ENCODE results near the gene COPS3.

COPS3 gene

DNA sequence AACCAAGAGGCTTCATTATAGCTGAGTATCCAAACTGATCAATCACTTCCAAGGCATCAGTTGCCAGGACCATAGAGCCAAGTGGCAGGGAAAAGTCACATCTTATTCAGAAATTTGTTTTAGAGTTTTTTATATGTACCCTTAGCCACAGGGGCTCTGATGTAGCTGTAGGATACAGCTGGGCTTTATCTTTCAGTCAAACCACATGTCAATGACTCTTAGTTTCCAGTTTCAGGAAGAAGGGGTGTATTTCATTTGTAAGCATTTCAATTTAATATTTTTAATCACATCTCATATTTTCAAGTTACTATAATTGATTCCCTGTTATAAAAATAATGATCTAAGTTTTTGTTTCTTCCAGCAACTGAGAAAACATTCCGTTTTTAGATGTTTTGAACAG is 41.2 kb downstream of the COPS3 start:
- TF ChIP-seq, protein P1, sequence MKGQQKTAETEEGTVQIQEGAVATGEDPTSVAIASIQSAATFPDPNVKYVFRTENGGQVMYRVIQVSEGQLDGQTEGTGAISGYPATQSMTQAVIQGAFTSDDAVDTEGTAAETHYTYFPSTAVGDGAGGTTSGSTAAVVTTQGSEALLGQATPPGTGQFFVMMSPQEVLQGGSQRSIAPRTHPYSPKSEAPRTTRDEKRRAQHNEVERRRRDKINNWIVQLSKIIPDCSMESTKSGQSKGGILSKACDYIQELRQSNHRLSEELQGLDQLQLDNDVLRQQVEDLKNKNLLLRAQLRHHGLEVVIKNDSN (IDR thresholded peaks at IDR 0.05), result no peak
- TF ChIP-seq CREB1 (IDR thresholded peaks at IDR 0.05; ENCODE audit: low read depth) (no peak), TEAD4 (IDR thresholded peaks at IDR 0.05) (no peak), TCF12 (IDR thresholded peaks at IDR 0.05; ENCODE audit: low read depth) (no peak), EP300 (IDR thresholded peaks at IDR 0.05; ENCODE audit: borderline replicate concordance) (no peak), YY1 (IDR thresholded peaks at IDR 0.05; ENCODE audit: low read depth) (no peak), ZBTB7A (IDR thresholded peaks at IDR 0.05; ENCODE audit: low read depth) (no peak), NFIC (IDR thresholded peaks at IDR 0.05) (no peak), FOXM1 (IDR thresholded peaks at IDR 0.05; ENCODE audit: borderline replicate concordance, low read depth) (no peak), RAD21 (IDR thresholded peaks at IDR 0.05; ENCODE audit: low read depth) (no peak), TAF1 (IDR thresholded peaks at IDR 0.05; ENCODE audit: low read depth) (no peak), MAX (IDR thresholded peaks at IDR 0.05) (no peak)
- TF ChIP-seq, protein P2, sequence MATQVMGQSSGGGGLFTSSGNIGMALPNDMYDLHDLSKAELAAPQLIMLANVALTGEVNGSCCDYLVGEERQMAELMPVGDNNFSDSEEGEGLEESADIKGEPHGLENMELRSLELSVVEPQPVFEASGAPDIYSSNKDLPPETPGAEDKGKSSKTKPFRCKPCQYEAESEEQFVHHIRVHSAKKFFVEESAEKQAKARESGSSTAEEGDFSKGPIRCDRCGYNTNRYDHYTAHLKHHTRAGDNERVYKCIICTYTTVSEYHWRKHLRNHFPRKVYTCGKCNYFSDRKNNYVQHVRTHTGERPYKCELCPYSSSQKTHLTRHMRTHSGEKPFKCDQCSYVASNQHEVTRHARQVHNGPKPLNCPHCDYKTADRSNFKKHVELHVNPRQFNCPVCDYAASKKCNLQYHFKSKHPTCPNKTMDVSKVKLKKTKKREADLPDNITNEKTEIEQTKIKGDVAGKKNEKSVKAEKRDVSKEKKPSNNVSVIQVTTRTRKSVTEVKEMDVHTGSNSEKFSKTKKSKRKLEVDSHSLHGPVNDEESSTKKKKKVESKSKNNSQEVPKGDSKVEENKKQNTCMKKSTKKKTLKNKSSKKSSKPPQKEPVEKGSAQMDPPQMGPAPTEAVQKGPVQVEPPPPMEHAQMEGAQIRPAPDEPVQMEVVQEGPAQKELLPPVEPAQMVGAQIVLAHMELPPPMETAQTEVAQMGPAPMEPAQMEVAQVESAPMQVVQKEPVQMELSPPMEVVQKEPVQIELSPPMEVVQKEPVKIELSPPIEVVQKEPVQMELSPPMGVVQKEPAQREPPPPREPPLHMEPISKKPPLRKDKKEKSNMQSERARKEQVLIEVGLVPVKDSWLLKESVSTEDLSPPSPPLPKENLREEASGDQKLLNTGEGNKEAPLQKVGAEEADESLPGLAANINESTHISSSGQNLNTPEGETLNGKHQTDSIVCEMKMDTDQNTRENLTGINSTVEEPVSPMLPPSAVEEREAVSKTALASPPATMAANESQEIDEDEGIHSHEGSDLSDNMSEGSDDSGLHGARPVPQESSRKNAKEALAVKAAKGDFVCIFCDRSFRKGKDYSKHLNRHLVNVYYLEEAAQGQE (IDR thresholded peaks at IDR 0.05; ENCODE audit: low read depth), result no peak

DNA sequence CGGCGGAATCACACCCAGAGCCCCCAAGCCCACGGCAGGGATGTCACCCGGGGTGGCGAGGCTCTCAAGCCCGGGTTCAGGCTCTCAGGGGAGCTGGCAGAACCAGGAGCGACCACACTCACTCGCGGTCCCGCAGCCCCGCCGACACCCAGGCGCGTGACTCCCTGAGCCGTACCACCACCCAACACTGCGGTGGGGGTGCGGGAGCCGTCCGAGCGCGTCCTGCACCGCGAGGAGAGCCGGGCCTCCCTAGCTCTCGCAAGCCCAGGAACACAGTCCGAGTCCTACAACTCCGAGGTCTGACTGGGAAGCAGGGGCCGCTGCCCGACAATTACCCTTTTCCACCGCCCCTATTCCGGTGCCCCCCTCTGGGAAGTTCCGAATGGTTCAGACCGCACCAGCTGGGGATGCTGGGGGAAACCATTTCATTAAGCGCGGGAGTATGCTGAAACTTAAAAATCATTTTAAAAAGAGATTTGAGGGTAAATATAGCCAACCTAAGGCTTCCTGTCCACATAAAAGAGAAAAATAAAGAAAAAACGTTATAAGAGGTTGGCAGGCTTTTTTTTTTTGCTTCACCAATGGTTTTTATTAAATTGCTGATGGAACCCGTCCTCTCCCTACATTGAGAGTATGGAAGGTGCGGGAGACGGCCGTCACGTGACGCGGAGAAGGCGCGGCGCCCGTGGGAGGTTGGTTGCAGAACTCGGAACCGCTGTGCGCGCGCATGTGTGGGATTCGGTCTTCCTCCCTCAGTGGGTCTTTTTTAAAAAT is 43.8 kb downstream of the COPS3 start, which contains the start of gene FLCN:
FLCN (minus strand) TSS at position 143 of the 774 bp plus-strand sequence. CDS start 9,031 bp downstream, outside the sequence.
- TF ChIP-seq EGR1 (IDR thresholded peaks at IDR 0.05) (peak; percentile 55; the same call in 1 of the 2 replicates), YY1 (IDR thresholded peaks at IDR 0.05; ENCODE audit: low read depth) (no peak), TAF1 (IDR thresholded peaks at IDR 0.05; ENCODE audit: low read depth) (peak; percentile 93), ZBTB7A (IDR thresholded peaks at IDR 0.05; ENCODE audit: low read depth) (no peak), MAX (IDR thresholded peaks at IDR 0.05) (peak; percentile 76), CEBPB (IDR thresholded peaks at IDR 0.05) (no peak), RAD21 (IDR thresholded peaks at IDR 0.05; ENCODE audit: low read depth) (no peak), TCF12 (IDR thresholded peaks at IDR 0.05; ENCODE audit: low read depth) (peak; percentile 19), TEAD4 (IDR thresholded peaks at IDR 0.05) (no peak), NFIC (IDR thresholded peaks at IDR 0.05) (0 out of 2 replicates have a peak, but pooled peaks have one; percentile 5), CREB1 (IDR thresholded peaks at IDR 0.05; ENCODE audit: low read depth) (no peak), FOXM1 (IDR thresholded peaks at IDR 0.05; ENCODE audit: borderline replicate concordance, low read depth) (peak; percentile 77; the same call in 1 of the 2 replicates), EP300 (IDR thresholded peaks at IDR 0.05; ENCODE audit: borderline replicate concordance) (peak; percentile 74; the same call in 1 of the 2 replicates)
- TF ChIP-seq, protein P2 (IDR thresholded peaks at IDR 0.05; ENCODE audit: low read depth), result no peak
- TF ChIP-seq, protein P1 (IDR thresholded peaks at IDR 0.05), result peak; percentile 98

DNA sequence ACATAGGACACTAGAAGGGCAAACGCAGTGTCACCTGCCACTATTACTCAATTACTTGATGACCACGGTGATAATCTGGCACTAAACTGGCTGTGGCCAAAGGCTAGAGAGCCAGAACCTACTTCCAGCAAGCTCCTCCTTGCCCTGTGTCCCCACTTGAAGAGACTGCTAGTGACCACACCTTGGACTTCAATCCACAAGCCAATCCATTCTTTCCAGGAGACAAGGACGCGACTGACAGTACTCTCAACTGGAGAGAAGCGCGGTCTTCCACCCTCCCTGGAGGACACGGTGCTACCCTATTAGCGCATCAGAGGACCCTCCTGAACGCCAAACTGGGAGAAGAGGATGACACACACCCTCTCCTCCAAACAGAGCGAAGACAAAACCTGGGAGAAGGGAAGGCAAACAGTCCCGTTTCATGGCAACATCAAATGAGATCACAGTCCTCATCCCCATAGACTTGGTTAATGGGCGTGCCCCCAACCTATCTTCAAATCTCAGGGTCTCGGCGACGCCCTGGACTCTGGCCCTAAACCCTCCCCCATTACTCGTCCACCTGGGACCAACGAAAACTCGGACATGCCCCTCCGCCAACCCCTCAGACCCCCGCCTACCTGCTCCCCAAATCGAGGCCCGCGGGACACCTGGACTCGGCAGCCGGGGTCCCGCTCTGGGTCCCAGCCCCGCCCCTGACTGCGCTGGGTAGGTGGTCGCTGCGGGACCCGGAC is 44.6 kb downstream of the COPS3 start:
- no peak for TF ChIP-seq YY1 (IDR thresholded peaks at IDR 0.05; ENCODE audit: low read depth)
- TF ChIP-seq CREB1 (IDR thresholded peaks at IDR 0.05; ENCODE audit: low read depth), result no peak
- TF ChIP-seq, protein P2 (IDR thresholded peaks at IDR 0.05; ENCODE audit: low read depth), result no peak
- no peak for TF ChIP-seq EP300 (IDR thresholded peaks at IDR 0.05; ENCODE audit: borderline replicate concordance)
- no peak for TF ChIP-seq RAD21 (IDR thresholded peaks at IDR 0.05; ENCODE audit: low read depth)
- TF ChIP-seq CEBPB (IDR thresholded peaks at IDR 0.05), result no peak
- no peak; the same call in 1 of the 2 replicates for TF ChIP-seq ZBTB7A (IDR thresholded peaks at IDR 0.05; ENCODE audit: low read depth)
- no peak for TF ChIP-seq TAF1 (IDR thresholded peaks at IDR 0.05; ENCODE audit: low read depth)
- TF ChIP-seq, protein P1 (IDR thresholded peaks at IDR 0.05), result no peak
- TF ChIP-seq NFIC (IDR thresholded peaks at IDR 0.05), result no peak
- TF ChIP-seq FOXM1 (IDR thresholded peaks at IDR 0.05; ENCODE audit: borderline replicate concordance, low read depth), result no peak
- TF ChIP-seq MAX (IDR thresholded peaks at IDR 0.05), result no peak
- TF ChIP-seq TCF12 (IDR thresholded peaks at IDR 0.05; ENCODE audit: low read depth), result no peak
